ENCODE data around the gene UBE2K.
A peak's percentile ranks its signal among the peaks of the same experiment; 100 is the strongest.

- TF ChIP-seq RFX5 (IDR thresholded peaks at IDR 0.05; ENCODE audit: low read depth, low read length): no peak
- TF ChIP-seq, protein P1, sequence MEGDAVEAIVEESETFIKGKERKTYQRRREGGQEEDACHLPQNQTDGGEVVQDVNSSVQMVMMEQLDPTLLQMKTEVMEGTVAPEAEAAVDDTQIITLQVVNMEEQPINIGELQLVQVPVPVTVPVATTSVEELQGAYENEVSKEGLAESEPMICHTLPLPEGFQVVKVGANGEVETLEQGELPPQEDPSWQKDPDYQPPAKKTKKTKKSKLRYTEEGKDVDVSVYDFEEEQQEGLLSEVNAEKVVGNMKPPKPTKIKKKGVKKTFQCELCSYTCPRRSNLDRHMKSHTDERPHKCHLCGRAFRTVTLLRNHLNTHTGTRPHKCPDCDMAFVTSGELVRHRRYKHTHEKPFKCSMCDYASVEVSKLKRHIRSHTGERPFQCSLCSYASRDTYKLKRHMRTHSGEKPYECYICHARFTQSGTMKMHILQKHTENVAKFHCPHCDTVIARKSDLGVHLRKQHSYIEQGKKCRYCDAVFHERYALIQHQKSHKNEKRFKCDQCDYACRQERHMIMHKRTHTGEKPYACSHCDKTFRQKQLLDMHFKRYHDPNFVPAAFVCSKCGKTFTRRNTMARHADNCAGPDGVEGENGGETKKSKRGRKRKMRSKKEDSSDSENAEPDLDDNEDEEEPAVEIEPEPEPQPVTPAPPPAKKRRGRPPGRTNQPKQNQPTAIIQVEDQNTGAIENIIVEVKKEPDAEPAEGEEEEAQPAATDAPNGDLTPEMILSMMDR (CRISPR knock-in tag; IDR thresholded peaks at IDR 0.05): no peak
- no peak for TF ChIP-seq CREM (IDR thresholded peaks at IDR 0.05)
- TF ChIP-seq CREM (CRISPR knock-in tag; IDR thresholded peaks at IDR 0.05): no peak
- TF ChIP-seq RBM22 (optimal IDR thresholded peaks at IDR 0.05; ENCODE audit: low read length): peak; percentile 55
- TF ChIP-seq CBX1 (IDR thresholded peaks at IDR 0.05; ENCODE audit: low read depth): no peak
- TF ChIP-seq HNRNPH1 (optimal IDR thresholded peaks at IDR 0.05; ENCODE audit: low read depth, low read length): no peak
These were observed 63.2 kb downstream of the UBE2K start for GRCh38 chr4:39761005-39761667.

All from HepG2 (cell line).